ENCODE measurements around the gene UCHL3. TPM values are rescaled to one million over a fixed set of nuclear protein-coding genes. Genes with fewer than 3 reads are reported as not detected.

The UCHL3 gene
- total RNA-seq, 4 donors from 2014 or later: 17.9 to 28.8 (median 25.4) TPM

GRCh38 chr13:75620020-75620419, 70.4 kb downstream of the UCHL3 start:
- no peak for DNase-seq (ENCODE audit: low spot score)
- ATAC-seq (ENCODE audit: low FRiP score): no peak
- TF ChIP-seq CTCF (IDR thresholded peaks at IDR 0.05): no peak

GRCh38 chr13:75621147-75621546, 71.6 kb downstream of the UCHL3 start:
- ATAC-seq (ENCODE audit: low FRiP score) (no peak), DNase-seq (ENCODE audit: low spot score) (no peak)
- TF ChIP-seq CTCF (IDR thresholded peaks at IDR 0.05): no peak

GRCh38 chr13:75628801-75629200, 79.2 kb downstream of the UCHL3 start:
- no peak for ATAC-seq (ENCODE audit: low FRiP score)
- no peak for TF ChIP-seq CTCF (IDR thresholded peaks at IDR 0.05)
- DNase-seq (ENCODE audit: low spot score): no peak

- no peak for ATAC-seq (ENCODE audit: low FRiP score)
- no peak for TF ChIP-seq CTCF (IDR thresholded peaks at IDR 0.05)
- DNase-seq (ENCODE audit: low spot score): no peak
These were observed 83.7 kb downstream of the UCHL3 start for GRCh38 chr13:75633285-75633684.

GRCh38 chr13:75635101-75635827, 85.7 kb downstream of the UCHL3 start:
- DNase-seq (ENCODE audit: low spot score): no peak
- no peak for TF ChIP-seq CTCF (IDR thresholded peaks at IDR 0.05)
- ATAC-seq (ENCODE audit: low FRiP score): no peak

- no peak for DNase-seq (ENCODE audit: low spot score)
- peak; percentile 52 for ATAC-seq (ENCODE audit: low FRiP score)
- no peak for TF ChIP-seq CTCF (IDR thresholded peaks at IDR 0.05)
These were observed 86.3 kb downstream of the UCHL3 start, which contains the start of gene LMO7 for GRCh38 chr13:75635828-75636435. LMO7 (plus strand) TSS chr13:75636330; CDS start chr13:75636658, 328 bp downstream.
